Sigmoid colon (tissue), 4 donors: ENCODE results near the gene ENC1.

Experiments used
- EP300 ChIP-seq, 4 donors: sonication (generic); formaldehyde crosslinking; IDR thresholded peaks; one replicate each; pipeline ENCODE4 v1.6.1; 2017; ENCODE audit warnings: antibody characterized with exemption in 4 of 4
- POLR2A ChIP-seq, 2 donors: fragments of 450-650 bp; IDR thresholded peaks; one replicate each; pipeline ENCODE4 v1.6.1; 2016; ENCODE audit warnings: antibody characterized with exemption in 2 of 2, mild to moderate bottlenecking in 2 of 2, moderate library complexity in 2 of 2
- TF ChIP-seq, protein P1 (sequence below), 4 experiments: fragments of 450-650 bp in 3 of 4; fragments of 200-600 bp in 1 of 4; IDR thresholded peaks; one replicate each; pipeline ENCODE4 v1.5.1; 2016 to 2019; ENCODE audit warnings: antibody characterized with exemption in 4 of 4, mild to moderate bottlenecking in 3 of 4, moderate library complexity in 2 of 4

DNA sequence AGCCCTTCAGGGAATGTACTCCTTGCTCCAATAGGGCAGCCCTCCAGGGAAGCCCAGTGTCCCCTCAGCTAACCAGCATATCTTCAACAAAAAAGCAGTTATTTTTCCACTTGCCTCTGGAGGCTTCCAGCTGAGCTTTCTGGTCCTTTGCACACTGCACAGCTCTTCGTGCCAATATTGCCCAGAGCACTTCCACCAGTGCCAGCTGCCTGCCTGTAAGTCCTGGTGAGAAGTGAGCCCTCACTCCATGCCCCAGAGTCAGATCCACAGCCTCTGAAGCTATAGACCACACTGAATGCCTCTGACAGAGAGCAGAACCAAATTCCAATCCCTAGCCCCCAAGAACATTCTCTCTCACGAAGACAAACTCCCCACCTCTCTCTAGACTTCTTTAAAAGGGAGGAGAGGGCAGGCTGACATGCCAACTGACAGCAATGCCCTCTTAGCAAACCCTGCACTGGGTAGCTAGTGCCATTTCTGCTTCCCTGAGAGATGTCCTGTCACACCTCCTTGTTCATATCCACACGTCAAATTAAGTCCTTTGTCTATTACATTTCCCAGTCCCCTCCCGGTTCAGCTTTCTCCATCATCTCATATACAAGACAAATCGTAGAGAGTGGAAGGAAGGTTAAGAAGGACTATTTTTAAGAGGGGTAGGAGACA, 31.8 kb upstream of the ENC1 start:
- TF ChIP-seq, protein P1, sequence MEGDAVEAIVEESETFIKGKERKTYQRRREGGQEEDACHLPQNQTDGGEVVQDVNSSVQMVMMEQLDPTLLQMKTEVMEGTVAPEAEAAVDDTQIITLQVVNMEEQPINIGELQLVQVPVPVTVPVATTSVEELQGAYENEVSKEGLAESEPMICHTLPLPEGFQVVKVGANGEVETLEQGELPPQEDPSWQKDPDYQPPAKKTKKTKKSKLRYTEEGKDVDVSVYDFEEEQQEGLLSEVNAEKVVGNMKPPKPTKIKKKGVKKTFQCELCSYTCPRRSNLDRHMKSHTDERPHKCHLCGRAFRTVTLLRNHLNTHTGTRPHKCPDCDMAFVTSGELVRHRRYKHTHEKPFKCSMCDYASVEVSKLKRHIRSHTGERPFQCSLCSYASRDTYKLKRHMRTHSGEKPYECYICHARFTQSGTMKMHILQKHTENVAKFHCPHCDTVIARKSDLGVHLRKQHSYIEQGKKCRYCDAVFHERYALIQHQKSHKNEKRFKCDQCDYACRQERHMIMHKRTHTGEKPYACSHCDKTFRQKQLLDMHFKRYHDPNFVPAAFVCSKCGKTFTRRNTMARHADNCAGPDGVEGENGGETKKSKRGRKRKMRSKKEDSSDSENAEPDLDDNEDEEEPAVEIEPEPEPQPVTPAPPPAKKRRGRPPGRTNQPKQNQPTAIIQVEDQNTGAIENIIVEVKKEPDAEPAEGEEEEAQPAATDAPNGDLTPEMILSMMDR (IDR thresholded peaks at IDR 0.05), result no peak
- TF ChIP-seq POLR2A (IDR thresholded peaks at IDR 0.05) (no peak), EP300 (IDR thresholded peaks at IDR 0.05) (no peak)
